ENCODE results near the gene NUPR2. TPM values are rescaled to one million over a fixed set of nuclear protein-coding genes. Genes with fewer than 3 reads are reported as not detected.

Gene NUPR2
- total and polyA plus RNA-seq, 2 of the 8 experiments (the other 6 are each of a cell fraction or from before 2014, with no cell fraction given): not detected

GRCh38 chr7:56127241-56127975, 11.2 kb upstream of the NUPR2 start:
- Histone ChIP-seq H3K27me3 (replicated peaks in 1 of 4; ENCODE audit: control insufficient read depth in 3 of 4, extremely low read depth in 1 of 4, insufficient read depth in 3 of 4, low read length in 3 of 4) (no peaks in the 10 kb centered on the region), H3K4me3 (ENCODE audit: extremely low read depth in 1 of 4, insufficient read depth in 2 of 4, low read depth in 3 of 4, low read length in 4 of 4) (no peak overlapping the region), H3K27ac (ENCODE audit: low read depth, low read length) (no peak overlapping the region), H3K4ac (replicated peaks; ENCODE audit: insufficient read length, low read depth, low read length) (no peak overlapping the region), H2BK120ac (replicated peaks; ENCODE audit: low read depth, low read length) (no peak overlapping the region), H4K8ac (ENCODE audit: extremely low read depth, insufficient read depth, low read length) (no peak overlapping the region), H3K18ac (ENCODE audit: extremely low read depth, low read length) (no peak overlapping the region), H2AK5ac (ENCODE audit: low read depth, low read length) (no peak overlapping the region), H3K9me3 (ENCODE audit: insufficient read depth in 2 of 2, low read depth in 1 of 2, low read length in 1 of 2) (peaks cover 27 to 75% of the 10 kb centered on the region in 2 experiments), H3K79me2 (ENCODE audit: control insufficient read depth in 1 of 2, insufficient read depth in 2 of 2, low read length in 2 of 2) (no peaks in the 10 kb centered on the region), H3K9ac (replicated peaks in 1 of 4; ENCODE audit: extremely low read depth in 1 of 4, low read depth in 3 of 4, low read length in 3 of 4) (no peak overlapping the region), H2BK12ac (ENCODE audit: low read depth, low read length) (no peak overlapping the region), H3K4me1 (replicated peaks in 1 of 4; ENCODE audit: control insufficient read depth in 3 of 4, insufficient read depth in 4 of 4, low read length in 3 of 4) (no peaks in the 10 kb centered on the region), H2BK15ac (ENCODE audit: low read length) (no peak overlapping the region), H4K5ac (ENCODE audit: insufficient read length, low read depth, low read length) (no peak overlapping the region), H3K23ac (ENCODE audit: insufficient read length) (no peak overlapping the region), H2BK5ac (ENCODE audit: low read depth, low read length) (no peak overlapping the region), H3K23me2 (ENCODE audit: low read depth, low read length) (no peaks in the 10 kb centered on the region), H4K20me1 (replicated peaks in 1 of 2; ENCODE audit: control insufficient read depth in 1 of 2, insufficient read depth in 2 of 2, low read length in 2 of 2) (no peaks in the 10 kb centered on the region), H3K79me1 (ENCODE audit: low read depth, low read length) (no peaks in the 10 kb centered on the region), H3K14ac (ENCODE audit: insufficient read length) (no peak overlapping the region), H2BK20ac (ENCODE audit: low read length) (no peak overlapping the region), H4K91ac (replicated peaks; ENCODE audit: insufficient read length, low read length) (no peak overlapping the region), H2AFZ (ENCODE audit: low read length) (no peak overlapping the region), H3K36me3 (ENCODE audit: control insufficient read depth in 2 of 4, insufficient read depth in 4 of 4, low read length in 3 of 4) (no peaks in the 10 kb centered on the region), H3K4me2 (ENCODE audit: insufficient read depth in 1 of 2, low read depth in 2 of 2, low read length in 2 of 2) (no peak overlapping the region), H3K56ac (replicated peaks; ENCODE audit: insufficient read length, low read depth, low read length) (no peak overlapping the region)
- ChIA-PET CTCF (ENCODE audit: partially characterized antibody) (no interaction called here), POLR2A (ENCODE audit: partially characterized antibody) (no interaction called here)
- 80% methylated on average over 7 of the region's 7 CpGs; no CpG with 5 or more reads in 1 of the 2 experiments for WGBS, 2 experiments (ENCODE audit: extremely low coverage in 1 of 2, insufficient coverage in 1 of 2, insufficient read length in 1 of 2, insufficient replicate concordance in 2 of 2, low coverage in 1 of 2, low lambda C conversion rate in 2 of 2, missing lambda C conversion rate in 1 of 2)
- no peak for DNase-seq (ENCODE audit: low read depth in 1 of 2, low spot score in 2 of 2)
- no peak for FAIRE-seq
- TF ChIP-seq, protein P1, sequence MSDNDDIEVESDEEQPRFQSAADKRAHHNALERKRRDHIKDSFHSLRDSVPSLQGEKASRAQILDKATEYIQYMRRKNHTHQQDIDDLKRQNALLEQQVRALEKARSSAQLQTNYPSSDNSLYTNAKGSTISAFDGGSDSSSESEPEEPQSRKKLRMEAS (IDR thresholded peaks at IDR 0.05): no peak
- no peak for TF ChIP-seq CHD2 (IDR thresholded peaks at IDR 0.05; ENCODE audit: low read length)

All from H1 (cell line).